Trophoblast cell (in vitro differentiated cells and primary cell): ENCODE measurements around the gene MAGEC3.
A peak's percentile ranks its signal among the peaks of the same experiment; 100 is the strongest.

Source experiments
- DNase-seq, 2 donors: peaks; one replicate each; pipeline ENCODE4 v3.0.0-alpha.2; 2016
- H2AFZ ChIP-seq: 2 replicates; pipeline ENCODE4 v1.6.1; 2013; ENCODE audit warnings: low read length, moderate library complexity, mild to moderate bottlenecking; ENCODE audit not compliant: insufficient read depth, poor library complexity
- H2AK5ac ChIP-seq: 2 replicates; pipeline ENCODE4 v1.6.1; 2013; ENCODE audit warnings: mild to moderate bottlenecking, low read length
- H2BK120ac ChIP-seq: 2 replicates; pipeline ENCODE4 v1.6.1; 2013; ENCODE audit warnings: low read length, mild to moderate bottlenecking, moderate library complexity; ENCODE audit not compliant: insufficient read depth, poor library complexity
- H2BK12ac ChIP-seq: 2 replicates; pipeline ENCODE4 v1.6.1; 2013; ENCODE audit warnings: mild to moderate bottlenecking, low read length, moderate library complexity
- H2BK5ac ChIP-seq: 2 replicates; pipeline ENCODE4 v1.6.1; 2013; ENCODE audit warnings: low read length, low read depth, moderate library complexity, mild to moderate bottlenecking; ENCODE audit not compliant: poor library complexity
- H3K14ac ChIP-seq: 2 replicates; pipeline ENCODE4 v1.6.1; 2013; ENCODE audit warnings: mild to moderate bottlenecking, low read length
- H3K18ac ChIP-seq: 2 replicates; pipeline ENCODE4 v1.6.1; 2013; ENCODE audit warnings: mild to moderate bottlenecking, low read length
- H3K23ac ChIP-seq: 2 replicates; pipeline ENCODE4 v1.6.1; 2013; ENCODE audit warnings: low read length
- H3K27ac ChIP-seq: 2 replicates; pipeline ENCODE4 v1.5.1; 2013; ENCODE audit warnings: low read depth, mild to moderate bottlenecking, inconsistent platforms, low read length, moderate library complexity
- H3K27me3 ChIP-seq: 2 replicates; pipeline ENCODE4 v1.6.1; 2013; ENCODE audit warnings: inconsistent platforms, mild to moderate bottlenecking, low read length, moderate library complexity; ENCODE audit not compliant: insufficient read depth
- H3K36me3 ChIP-seq, 2 experiments: 1 replicate in 1 of 2; 2 replicates in 1 of 2; pipeline ENCODE4 v1.6.1; 2013; ENCODE audit warnings: low read length in 2 of 2, mild to moderate bottlenecking in 2 of 2, moderate library complexity in 1 of 2; ENCODE audit not compliant: insufficient read depth in 2 of 2, control insufficient read depth in 1 of 2
- H3K4ac ChIP-seq: 2 replicates; pipeline ENCODE4 v1.6.1; 2013; ENCODE audit warnings: low read depth, mild to moderate bottlenecking, low read length, moderate library complexity
- H3K4me1 ChIP-seq, 2 experiments: 1 replicate in 1 of 2; 2 replicates in 1 of 2; pipeline ENCODE4 v1.6.1; 2013; ENCODE audit warnings: low read length in 2 of 2, mild to moderate bottlenecking in 2 of 2, moderate library complexity in 1 of 2; ENCODE audit not compliant: insufficient read depth in 2 of 2, control insufficient read depth in 1 of 2
- H3K4me2 ChIP-seq: 2 replicates; pipeline ENCODE4 v1.6.1; 2013; ENCODE audit warnings: inconsistent platforms, mild to moderate bottlenecking, low read length, moderate library complexity
- H3K4me3 ChIP-seq: 2 replicates; pipeline ENCODE4 v1.5.1; 2013; ENCODE audit warnings: mild to moderate bottlenecking, low read depth, low read length, inconsistent platforms
- H3K79me1 ChIP-seq: one replicate; pipeline ENCODE4 v1.6.1; 2013; ENCODE audit warnings: low read length
- H3K79me2 ChIP-seq: 2 replicates; pipeline ENCODE4 v1.6.1; 2013; ENCODE audit warnings: low read length, mild to moderate bottlenecking; ENCODE audit not compliant: control insufficient read depth, insufficient read depth, poor library complexity
- H3K9ac ChIP-seq: 2 replicates; pipeline ENCODE4 v1.6.1; 2013; ENCODE audit warnings: mild to moderate bottlenecking, low read length
- H3K9me3 ChIP-seq: 2 replicates; pipeline ENCODE4 v1.6.1; 2013; ENCODE audit warnings: low read depth, mild to moderate bottlenecking, control low read depth, inconsistent platforms, low read length; ENCODE audit not compliant: insufficient read depth
- H4K12ac ChIP-seq: 2 replicates; pipeline ENCODE4 v1.6.1; 2013; ENCODE audit warnings: low read depth, mild to moderate bottlenecking, low read length, moderate library complexity
- H4K8ac ChIP-seq: 2 replicates; pipeline ENCODE4 v1.6.1; 2013; ENCODE audit warnings: low read depth, mild to moderate bottlenecking, low read length, moderate library complexity
- H4K91ac ChIP-seq: one replicate; pipeline ENCODE4 v1.6.1; 2013; ENCODE audit warnings: low read depth, mild to moderate bottlenecking, low read length, moderate library complexity
- WGBS: extraction: QIAGEN DNeasy Blood & Tissue Kit; methylation state at CpG from one replicate; pipeline ENCODE4 v1.1.7; 2013; ENCODE audit warnings: missing lambda C conversion rate; ENCODE audit not compliant: insufficient read length, insufficient coverage; ENCODE audit errors: extremely low coverage; 5-methylcytosine and 5-hydroxymethylcytosine counted together

The MAGEC3 gene

GRCh38 chrX:141936080-141936479 lies 98.0 kb downstream of the MAGEC3 start:
- no peak overlapping the region for H3K4me2 ChIP-seq
- H4K8ac ChIP-seq: no peak overlapping the region
- no peak overlapping the region for H3K14ac ChIP-seq
- no peak overlapping the region for H3K23ac ChIP-seq
- no peak overlapping the region for H3K4ac ChIP-seq
- no peak overlapping the region for H3K18ac ChIP-seq
- no peak overlapping the region for H3K4me3 ChIP-seq
- no peaks in the 10 kb centered on the region for H3K79me2 ChIP-seq
- no peaks in the 10 kb centered on the region for H3K4me1 ChIP-seq
- H2BK5ac ChIP-seq: no peak overlapping the region
- no peak overlapping the region for H2AFZ ChIP-seq
- H3K27ac ChIP-seq: no peak overlapping the region
- WGBS: no CpG with 5 or more reads among the region's 1 CpG
- H4K91ac ChIP-seq: no peak overlapping the region
- H2BK120ac ChIP-seq: no peak overlapping the region
- H3K27me3 ChIP-seq: no peaks in the 10 kb centered on the region
- H3K9me3 ChIP-seq: no peaks in the 10 kb centered on the region
- H3K9ac ChIP-seq: no peak overlapping the region
- no peaks in the 10 kb centered on the region for H3K79me1 ChIP-seq
- H2BK12ac ChIP-seq: no peak overlapping the region
- H2AK5ac ChIP-seq: no peak overlapping the region
- no peak for DNase-seq
- no peaks in the 10 kb centered on the region for H3K36me3 ChIP-seq
- no peak overlapping the region for H4K12ac ChIP-seq

GRCh38 chrX:141941234-141941633 lies 103.1 kb downstream of the MAGEC3 start:
- Histone ChIP-seq H3K9ac (no peak overlapping the region), H3K4me1 (no peaks in the 10 kb centered on the region), H4K12ac (no peak overlapping the region), H2BK120ac (no peak overlapping the region), H3K79me2 (no peaks in the 10 kb centered on the region), H2BK5ac (no peak overlapping the region), H3K4ac (no peak overlapping the region), H4K8ac (no peak overlapping the region), H3K27ac (no peak overlapping the region), H2AFZ (no peak overlapping the region), H3K4me2 (no peak overlapping the region), H3K9me3 (no peaks in the 10 kb centered on the region), H3K14ac (no peak overlapping the region), H3K23ac (no peak overlapping the region), H4K91ac (no peak overlapping the region), H3K79me1 (no peaks in the 10 kb centered on the region), H3K27me3 (no peaks in the 10 kb centered on the region), H2BK12ac (no peak overlapping the region), H3K36me3 (no peaks in the 10 kb centered on the region), H2AK5ac (no peak overlapping the region), H3K4me3 (no peak overlapping the region), H3K18ac (no peak overlapping the region)
- WGBS: no CpG with 5 or more reads among the region's 2 CpGs
- DNase-seq: no peak

- H3K4me2 ChIP-seq: no peak overlapping the region
- no peak overlapping the region for H3K27ac ChIP-seq
- WGBS: no CpG with 5 or more reads among the region's 7 CpGs
- no peaks in the 10 kb centered on the region for H3K27me3 ChIP-seq
- no peak overlapping the region for H3K4ac ChIP-seq
- H3K4me1 ChIP-seq: no peaks in the 10 kb centered on the region
- H4K91ac ChIP-seq: no peak overlapping the region
- H3K9me3 ChIP-seq: no peaks in the 10 kb centered on the region
- no peak overlapping the region for H4K8ac ChIP-seq
- H3K4me3 ChIP-seq: no peak overlapping the region
- H2BK120ac ChIP-seq: no peak overlapping the region
- no peak overlapping the region for H3K14ac ChIP-seq
- no peak overlapping the region for H2BK12ac ChIP-seq
- no peak overlapping the region for H4K12ac ChIP-seq
- no peak overlapping the region for H3K18ac ChIP-seq
- H2AK5ac ChIP-seq: no peak overlapping the region
- no peaks in the 10 kb centered on the region for H3K36me3 ChIP-seq
- no peak overlapping the region for H3K9ac ChIP-seq
- H3K79me2 ChIP-seq: no peaks in the 10 kb centered on the region
- no peak overlapping the region for H2BK5ac ChIP-seq
- H2AFZ ChIP-seq: no peak overlapping the region
- no peak overlapping the region for H3K23ac ChIP-seq
- H3K79me1 ChIP-seq: no peaks in the 10 kb centered on the region
- peak; percentile 8 to 64 for DNase-seq
These were observed 107.3 kb downstream of the MAGEC3 start for GRCh38 chrX:141945426-141945825.

GRCh38 chrX:141947350-141947749 lies 109.2 kb downstream of the MAGEC3 start:
- Histone ChIP-seq H3K14ac (no peak overlapping the region), H3K79me2 (no peaks in the 10 kb centered on the region), H3K4me3 (no peak overlapping the region), H3K36me3 (no peaks in the 10 kb centered on the region), H3K9ac (no peak overlapping the region), H4K12ac (no peak overlapping the region), H3K4me1 (no peaks in the 10 kb centered on the region), H2BK12ac (no peak overlapping the region), H3K9me3 (no peaks in the 10 kb centered on the region), H2BK120ac (no peak overlapping the region), H4K8ac (no peak overlapping the region), H2AFZ (no peak overlapping the region), H3K27ac (no peak overlapping the region), H2AK5ac (no peak overlapping the region), H4K91ac (no peak overlapping the region), H2BK5ac (no peak overlapping the region), H3K18ac (no peak overlapping the region), H3K23ac (no peak overlapping the region), H3K4ac (no peak overlapping the region), H3K79me1 (no peaks in the 10 kb centered on the region), H3K27me3 (no peaks in the 10 kb centered on the region), H3K4me2 (no peak overlapping the region)
- DNase-seq: no peak
- WGBS: no CpG with 5 or more reads among the region's 3 CpGs
